ENCODE measurements around the gene AFF3.
A peak's percentile ranks its signal among the peaks of the same experiment; 100 is the strongest.

AFF3 gene

GRCh38 chr2:100018341-100019193, 123.8 kb downstream of the AFF3 start:
- TF ChIP-seq CTCF (IDR thresholded peaks at IDR 0.05): no peak
- H3K27me3 Mint-ChIP-seq (ENCODE audit: low read depth, poor library complexity): no peaks in the 10 kb centered on the region
- peak overlapping the region; percentile 15 for H3K27ac Mint-ChIP-seq
- H3K4me1 Mint-ChIP-seq: peaks cover 42% of the 10 kb centered on the region
- DNase-seq: no peak
- no peaks in the 10 kb centered on the region for H3K9me3 Mint-ChIP-seq
- no peak overlapping the region for H3K4me3 Mint-ChIP-seq
- peaks cover 33% of the 10 kb centered on the region for H3K36me3 Mint-ChIP-seq (ENCODE audit: low read depth)

GRCh38 chr2:100017633-100018032, 124.8 kb downstream of the AFF3 start:
- peak; percentile 41 for DNase-seq
- Mint-ChIP-seq H3K27ac (no peak overlapping the region), H3K4me3 (no peak overlapping the region), H3K36me3 (ENCODE audit: low read depth) (peaks cover 24% of the 10 kb centered on the region), H3K9me3 (no peaks in the 10 kb centered on the region), H3K27me3 (ENCODE audit: low read depth, poor library complexity) (no peaks in the 10 kb centered on the region), H3K4me1 (peaks cover 48% of the 10 kb centered on the region)
- TF ChIP-seq CTCF (IDR thresholded peaks at IDR 0.05): no peak

DNA sequence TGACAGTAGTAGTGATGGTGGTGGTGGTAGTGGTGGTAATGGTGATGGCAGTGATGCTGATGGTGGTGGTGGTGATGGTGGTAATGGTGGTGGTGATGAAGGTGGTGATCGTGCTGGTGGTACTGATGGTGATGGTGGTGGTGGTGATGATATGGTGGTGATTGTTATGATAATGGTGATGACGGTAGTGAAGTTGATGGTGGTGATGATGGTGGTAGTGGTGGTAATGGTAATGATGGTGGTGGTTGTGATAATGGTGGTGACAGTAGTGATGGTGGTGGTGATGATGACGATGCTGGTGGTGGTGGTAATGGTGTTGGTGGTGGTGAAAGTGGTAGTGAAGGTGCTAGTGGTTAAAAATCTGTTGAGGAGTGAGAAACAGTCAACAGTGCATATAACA, 125.6 kb downstream of the AFF3 start:
- no peak overlapping the region for H3K4me3 Mint-ChIP-seq
- DNase-seq: no peak
- H3K36me3 Mint-ChIP-seq (ENCODE audit: low read depth): peaks cover 29% of the 10 kb centered on the region
- H3K9me3 Mint-ChIP-seq: no peaks in the 10 kb centered on the region
- H3K27me3 Mint-ChIP-seq (ENCODE audit: low read depth, poor library complexity): no peaks in the 10 kb centered on the region
- H3K27ac Mint-ChIP-seq: no peak overlapping the region
- no peak for TF ChIP-seq CTCF (IDR thresholded peaks at IDR 0.05)
- H3K4me1 Mint-ChIP-seq: peaks cover 57% of the 10 kb centered on the region

- Mint-ChIP-seq H3K4me1 (peaks cover 62% of the 10 kb centered on the region), H3K9me3 (no peaks in the 10 kb centered on the region), H3K4me3 (no peak overlapping the region), H3K36me3 (ENCODE audit: low read depth) (peaks cover 35% of the 10 kb centered on the region), H3K27ac (no peak overlapping the region), H3K27me3 (ENCODE audit: low read depth, poor library complexity) (no peaks in the 10 kb centered on the region)
- no peak for DNase-seq
- TF ChIP-seq CTCF (IDR thresholded peaks at IDR 0.05): no peak
Measured at GRCh38 chr2:100015849-100016248, 126.5 kb downstream of the AFF3 start.

DNA sequence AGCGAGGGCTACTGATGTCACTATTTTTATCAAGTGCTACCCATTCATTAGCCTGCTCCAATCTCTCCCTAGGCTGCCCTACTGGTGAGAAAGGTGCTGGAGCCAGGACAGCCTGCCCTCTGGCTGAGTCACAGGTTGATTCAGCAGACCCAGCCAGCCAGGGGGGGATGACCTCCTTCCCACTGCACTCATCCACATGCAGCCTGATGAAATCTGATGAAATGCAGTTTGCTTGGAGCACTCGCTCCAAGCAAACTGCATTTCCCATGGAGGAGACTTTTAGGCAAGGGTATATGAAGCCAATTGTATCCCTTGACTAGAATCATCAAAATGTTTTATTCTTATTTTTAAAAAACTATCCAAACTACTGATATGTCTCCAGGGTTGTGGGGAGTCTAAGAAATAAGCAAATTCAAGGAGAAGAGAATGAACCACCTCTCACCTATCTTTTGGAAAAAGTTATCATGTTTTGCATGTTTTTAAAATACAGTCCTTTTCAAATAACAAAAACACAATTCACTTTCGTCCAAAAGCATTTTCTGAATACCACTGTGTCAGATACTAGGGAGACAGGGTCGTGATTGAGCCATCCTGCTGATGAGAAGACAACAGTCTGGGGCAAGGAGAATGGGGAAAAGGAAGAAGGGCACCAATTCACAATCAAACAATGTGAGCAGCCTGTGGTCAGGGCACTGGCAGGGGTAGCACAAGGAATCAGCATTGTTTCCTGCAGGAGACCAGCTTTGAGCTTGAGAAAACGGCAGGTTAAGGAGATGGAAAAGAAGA, 128.3 kb downstream of the AFF3 start:
- Mint-ChIP-seq H3K27ac (no peak overlapping the region), H3K9me3 (no peaks in the 10 kb centered on the region), H3K4me1 (peaks cover 61% of the 10 kb centered on the region), H3K4me3 (no peak overlapping the region), H3K27me3 (ENCODE audit: low read depth, poor library complexity) (no peaks in the 10 kb centered on the region), H3K36me3 (ENCODE audit: low read depth) (peaks cover 34% of the 10 kb centered on the region)
- DNase-seq: no peak
- no peak for TF ChIP-seq CTCF (IDR thresholded peaks at IDR 0.05)
